ENCODE results near the gene LRRC8E.
A peak's percentile ranks its signal among the peaks of the same experiment; 100 is the strongest.

The LRRC8E gene

DNA sequence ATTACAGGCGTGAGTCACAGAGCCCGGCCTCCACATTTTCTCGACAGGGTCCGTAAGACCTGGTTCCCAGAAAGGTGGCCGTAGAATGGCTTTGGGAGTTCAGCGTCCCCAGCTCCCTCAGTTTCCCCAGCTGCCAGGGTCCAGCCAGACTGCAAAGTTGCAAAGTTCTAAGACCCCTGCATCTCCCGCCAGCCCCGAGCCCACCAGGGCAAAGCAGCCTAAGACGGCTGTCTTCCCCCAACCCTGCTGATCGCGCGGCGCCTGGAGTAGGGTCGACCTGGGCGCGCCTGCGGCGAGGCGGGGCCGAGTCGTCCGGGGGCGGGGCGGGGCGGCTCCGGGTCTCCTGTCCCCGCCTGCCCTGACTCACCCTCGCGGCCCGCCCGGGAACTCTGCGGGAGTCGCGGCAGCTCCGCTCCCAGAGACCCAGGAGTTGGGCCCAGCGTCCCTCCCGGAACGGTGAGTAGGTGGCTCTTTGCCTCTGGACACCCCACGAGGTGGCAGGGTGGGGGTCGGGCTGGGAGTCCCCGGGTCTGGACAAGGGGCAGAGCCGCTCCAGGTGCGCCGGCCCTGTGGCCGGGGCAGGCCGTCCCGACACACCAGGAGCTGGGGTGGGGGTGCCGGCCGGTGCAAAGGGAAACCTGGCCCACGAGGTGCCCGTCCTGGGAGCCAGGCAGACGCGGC lies at the start of gene LRRC8E:
Gene LRRC8E (plus strand): TSS at position 366 of the 681 bp plus-strand sequence. CDS start 7,094 bp downstream, outside the sequence.
- DNase-seq (ENCODE audit: low read depth): peak; percentile 87

DNA sequence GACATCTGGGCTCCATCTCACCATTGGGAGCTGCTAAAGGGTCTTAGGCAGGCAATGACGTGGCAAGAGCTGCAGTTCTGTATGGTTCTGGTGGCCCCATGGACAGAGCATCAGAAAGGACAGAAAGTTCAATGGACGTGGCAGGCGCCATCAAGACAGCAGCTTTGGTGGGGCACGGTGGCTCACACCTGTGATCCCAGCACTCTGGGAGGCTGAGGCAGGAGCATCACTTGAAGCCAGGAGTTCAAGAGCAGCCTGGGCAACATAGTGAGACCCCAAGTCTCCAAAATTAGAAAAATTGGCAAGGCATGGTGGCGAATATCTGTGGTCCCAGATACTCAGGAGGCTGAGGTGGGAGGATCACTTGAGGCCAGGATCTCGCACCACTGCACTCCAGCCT lies 48.8 kb upstream of the LRRC8E start:
- no peak for DNase-seq (ENCODE audit: low read depth)

GRCh38 chr19:7840629-7841028 lies 47.7 kb upstream of the LRRC8E start:
- no peak for DNase-seq (ENCODE audit: low read depth)

GRCh38 chr19:7841751-7842660 lies 46.3 kb upstream of the LRRC8E start:
- no peak for DNase-seq (ENCODE audit: low read depth)

DNA sequence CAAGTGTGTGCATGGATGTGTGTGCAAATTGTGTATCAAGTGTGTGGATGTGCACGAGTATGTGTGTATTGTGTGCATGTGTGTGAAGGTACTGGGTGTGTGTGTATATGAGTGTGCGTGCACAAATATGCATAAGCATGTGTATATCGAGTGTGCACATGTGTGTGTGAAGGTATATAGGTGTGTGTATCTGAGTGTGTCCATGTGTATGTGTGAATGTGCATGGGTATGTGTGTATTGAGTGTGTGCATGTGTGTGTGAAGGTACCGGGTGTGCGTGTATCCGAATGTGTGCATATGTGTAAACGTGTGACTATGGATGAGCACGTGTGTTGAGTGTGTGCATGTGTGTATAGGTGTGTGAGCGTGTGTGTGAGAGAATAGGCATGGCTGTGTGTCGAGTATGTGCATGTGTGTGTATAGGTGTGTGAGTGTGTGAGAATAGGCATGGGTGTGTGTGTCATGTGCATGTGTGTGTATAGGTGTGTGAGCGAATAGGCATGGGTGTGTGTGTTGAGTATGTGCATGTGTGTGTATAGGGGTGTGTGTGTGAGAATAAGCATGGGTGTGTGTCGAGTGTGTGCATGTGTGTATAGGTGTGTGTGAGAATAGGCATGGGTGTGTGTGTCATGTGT lies 45.5 kb upstream of the LRRC8E start:
- DNase-seq (ENCODE audit: low read depth): no peak

DNA sequence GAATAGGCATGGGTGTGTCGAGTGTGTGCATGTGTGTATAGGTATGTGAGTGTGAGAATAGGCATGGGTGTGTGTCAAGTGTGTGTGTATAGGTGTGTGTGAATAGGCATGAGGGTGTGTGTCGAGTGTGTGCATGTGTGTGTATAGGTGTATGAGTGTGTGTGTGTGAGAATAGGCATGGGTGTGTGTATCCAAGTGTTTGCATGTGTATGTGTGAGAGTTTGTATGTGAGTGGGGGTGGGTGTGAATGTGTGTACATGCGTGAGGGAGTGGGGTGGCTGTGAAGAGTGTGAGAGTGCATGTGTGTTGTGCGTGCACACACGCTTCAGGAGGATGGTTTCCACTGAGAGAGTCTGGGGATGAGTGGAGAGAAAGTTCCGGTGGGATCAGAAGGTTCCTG lies 44.8 kb upstream of the LRRC8E start:
- DNase-seq (ENCODE audit: low read depth): no peak

DNA sequence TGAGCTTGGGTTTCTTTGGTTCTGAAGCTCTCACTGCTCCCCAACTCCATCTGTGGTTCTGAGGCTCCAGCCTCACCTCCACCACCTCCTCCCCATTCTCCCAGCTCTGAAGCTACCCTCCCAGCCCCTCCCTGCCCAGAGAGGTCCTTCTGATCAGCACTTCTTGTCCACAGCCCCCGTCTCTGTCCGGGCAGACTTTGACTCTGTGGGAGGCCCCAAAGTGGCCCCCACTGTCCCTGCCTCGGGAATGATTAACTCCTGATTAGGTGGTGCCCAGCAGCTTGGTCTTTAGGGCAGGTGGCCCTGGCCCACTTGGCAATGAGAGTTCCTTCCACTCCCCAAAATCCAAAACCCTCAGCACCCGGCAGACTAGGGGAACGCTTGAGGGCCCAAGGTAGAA lies 43.9 kb upstream of the LRRC8E start:
- DNase-seq (ENCODE audit: low read depth): no peak

DNA sequence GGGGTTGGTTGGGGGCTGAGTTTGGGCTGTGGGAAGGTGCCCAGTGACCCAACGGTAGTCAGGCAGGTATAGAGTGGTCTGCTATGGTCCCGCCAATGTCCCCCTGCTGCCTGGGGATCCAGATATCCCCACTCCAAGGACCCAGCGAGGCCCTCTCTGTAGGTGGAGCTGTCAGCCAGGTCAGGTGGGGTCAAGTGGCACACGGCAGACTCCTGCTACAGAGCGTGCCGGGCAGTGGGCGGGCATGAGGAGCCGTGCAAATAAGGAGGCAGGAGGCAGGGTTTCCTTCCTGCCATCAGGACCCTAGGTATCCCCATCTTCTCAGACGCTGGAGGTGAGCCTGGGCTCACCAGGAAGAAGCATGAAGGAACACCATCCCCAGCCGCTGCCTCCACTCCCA lies 43.4 kb upstream of the LRRC8E start:
- DNase-seq (ENCODE audit: low read depth): no peak

DNA sequence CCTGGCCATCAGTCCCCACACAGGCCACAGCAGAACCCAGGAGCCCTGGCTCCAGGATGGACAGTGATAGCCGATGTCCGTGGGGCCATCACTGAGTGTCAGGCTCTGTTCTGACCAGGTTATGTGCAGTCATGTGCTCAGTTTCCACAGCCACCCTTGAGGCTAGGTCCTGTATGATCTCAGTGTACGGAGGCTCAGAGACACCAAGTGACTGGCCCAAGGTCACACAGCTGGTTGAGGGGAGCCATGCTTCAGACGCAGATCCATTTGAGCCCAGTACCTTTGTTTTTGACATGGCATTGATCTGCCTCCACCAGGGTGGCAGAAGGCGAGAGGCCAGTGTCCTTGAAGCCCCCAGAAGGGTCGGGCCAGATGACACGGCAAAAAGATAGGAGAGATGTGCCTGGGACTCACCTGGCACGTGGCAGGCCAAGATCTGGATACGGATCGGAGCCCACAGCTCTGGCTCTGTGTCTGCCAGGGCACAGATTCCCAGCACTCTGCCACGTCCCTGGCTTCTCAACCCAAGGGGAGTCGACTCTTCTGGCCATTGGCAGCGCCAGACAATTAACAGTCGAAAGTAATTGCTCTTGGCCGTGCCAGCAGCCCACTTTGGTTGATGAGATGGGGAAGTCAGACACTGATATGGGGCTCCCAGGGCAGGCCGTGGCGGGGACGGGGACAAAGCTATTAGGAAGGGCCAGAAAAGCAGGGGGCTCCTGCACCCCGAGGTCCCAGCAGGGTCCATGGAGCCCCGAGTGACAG lies 42.7 kb upstream of the LRRC8E start:
- no peak for DNase-seq (ENCODE audit: low read depth)

DNA sequence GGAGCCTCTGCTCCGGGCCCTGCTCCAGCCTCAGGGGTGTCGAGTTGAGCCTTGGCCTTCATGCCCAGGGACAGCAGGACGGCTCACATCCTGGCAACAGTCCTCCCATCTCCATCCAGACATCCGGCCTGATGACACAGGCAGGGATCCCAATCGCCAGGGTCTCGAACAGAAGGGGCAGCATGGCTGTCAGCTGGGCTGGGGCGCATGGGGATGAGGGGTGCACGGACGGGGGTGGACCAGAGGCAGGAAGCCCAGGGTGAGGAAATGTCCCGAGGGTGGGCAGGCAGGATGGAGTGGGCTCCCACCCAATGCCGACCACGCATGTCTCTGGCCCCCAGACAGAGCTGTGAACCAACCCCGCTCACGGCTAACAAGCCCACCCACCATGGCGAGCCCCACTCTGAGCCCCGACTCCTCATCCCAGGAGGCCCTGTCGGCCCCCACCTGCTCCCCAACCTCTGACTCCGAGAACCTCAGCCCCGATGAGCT lies 42.1 kb upstream of the LRRC8E start:
- DNase-seq (ENCODE audit: low read depth): no peak

DNA sequence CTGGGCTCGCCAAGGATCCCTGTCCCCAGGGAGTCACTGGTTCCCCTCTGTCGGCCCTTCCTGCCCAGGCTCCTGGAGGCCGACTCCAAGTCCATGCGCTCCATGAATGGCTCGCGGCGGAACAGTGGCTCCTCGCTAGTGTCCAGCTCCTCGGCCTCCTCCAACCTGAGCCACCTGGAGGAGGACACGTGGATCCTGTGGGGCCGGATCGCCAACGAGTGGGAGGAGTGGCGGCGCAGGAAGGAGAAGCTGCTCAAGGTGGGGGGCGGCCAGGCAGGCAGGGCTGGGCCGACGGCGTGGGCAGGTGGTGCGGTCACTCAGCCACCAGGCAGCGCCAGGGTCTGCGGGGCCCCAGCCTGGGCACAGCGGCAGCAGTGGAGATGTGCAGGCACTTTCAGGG lies 40.6 kb upstream of the LRRC8E start:
- no peak for DNase-seq (ENCODE audit: low read depth)

- DNase-seq (ENCODE audit: low read depth): no peak
Measured at GRCh38 chr19:7848779-7849457, 39.4 kb upstream of the LRRC8E start.

DNA sequence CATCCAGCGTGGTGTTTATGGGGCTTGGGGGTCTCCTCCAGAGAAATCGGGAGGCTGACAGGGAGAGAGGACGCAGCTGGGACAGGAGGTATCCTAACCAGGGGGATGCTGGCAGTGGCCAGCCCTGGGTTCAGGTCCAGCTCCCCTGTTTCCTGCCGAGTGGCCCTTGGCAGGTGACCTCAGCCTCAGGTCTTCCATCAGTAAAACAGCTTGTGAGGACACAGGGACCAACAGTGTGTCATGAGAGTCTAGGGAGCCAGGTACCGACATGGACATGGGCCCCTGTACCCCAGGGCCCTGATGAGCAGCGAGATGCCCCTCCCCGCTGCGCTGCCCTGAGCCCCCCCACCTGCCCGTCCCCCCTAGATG lies 38.7 kb upstream of the LRRC8E start:
- DNase-seq (ENCODE audit: low read depth): no peak

DNA sequence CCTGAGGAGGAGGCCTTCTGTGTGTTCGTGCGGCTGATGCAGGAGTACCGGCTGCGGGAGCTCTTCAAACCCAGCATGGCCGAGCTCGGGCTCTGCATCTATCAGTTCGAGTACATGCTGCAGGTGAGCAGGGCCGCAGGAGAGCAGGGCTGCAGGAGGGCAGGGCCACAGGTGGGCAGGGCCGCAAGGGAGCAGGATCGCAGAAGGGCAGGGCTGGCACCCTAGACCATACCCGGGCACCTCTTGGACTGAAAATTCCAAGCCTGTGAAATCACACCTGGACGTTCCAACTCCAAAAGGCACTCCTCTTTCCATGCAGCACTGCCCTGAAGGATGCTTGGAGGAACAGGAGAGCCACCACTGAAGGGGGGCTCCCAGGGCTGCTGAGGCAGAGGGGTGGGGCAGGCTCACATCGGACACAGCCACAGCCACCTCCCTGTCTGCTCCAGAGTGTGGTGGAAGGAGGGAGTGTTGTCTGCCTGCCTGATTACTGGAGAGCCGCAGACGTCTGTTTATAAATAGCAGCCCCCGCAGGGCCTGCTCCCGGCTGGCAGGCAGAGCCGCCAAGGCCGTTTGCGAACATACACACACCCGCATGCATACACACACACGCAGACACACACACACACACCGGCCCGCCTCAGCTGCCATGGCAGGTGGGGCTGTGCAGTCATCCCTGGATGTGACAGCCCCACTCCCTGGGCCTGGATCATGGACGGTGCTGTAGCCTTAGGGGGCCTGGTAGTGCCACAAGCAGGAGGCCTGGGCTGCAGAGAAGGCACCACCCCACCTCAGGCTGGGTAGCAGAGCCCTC lies 38.1 kb upstream of the LRRC8E start:
- no peak for DNase-seq (ENCODE audit: low read depth)

GRCh38 chr19:7850945-7851622 lies 37.2 kb upstream of the LRRC8E start:
- no peak for DNase-seq (ENCODE audit: low read depth)

DNA sequence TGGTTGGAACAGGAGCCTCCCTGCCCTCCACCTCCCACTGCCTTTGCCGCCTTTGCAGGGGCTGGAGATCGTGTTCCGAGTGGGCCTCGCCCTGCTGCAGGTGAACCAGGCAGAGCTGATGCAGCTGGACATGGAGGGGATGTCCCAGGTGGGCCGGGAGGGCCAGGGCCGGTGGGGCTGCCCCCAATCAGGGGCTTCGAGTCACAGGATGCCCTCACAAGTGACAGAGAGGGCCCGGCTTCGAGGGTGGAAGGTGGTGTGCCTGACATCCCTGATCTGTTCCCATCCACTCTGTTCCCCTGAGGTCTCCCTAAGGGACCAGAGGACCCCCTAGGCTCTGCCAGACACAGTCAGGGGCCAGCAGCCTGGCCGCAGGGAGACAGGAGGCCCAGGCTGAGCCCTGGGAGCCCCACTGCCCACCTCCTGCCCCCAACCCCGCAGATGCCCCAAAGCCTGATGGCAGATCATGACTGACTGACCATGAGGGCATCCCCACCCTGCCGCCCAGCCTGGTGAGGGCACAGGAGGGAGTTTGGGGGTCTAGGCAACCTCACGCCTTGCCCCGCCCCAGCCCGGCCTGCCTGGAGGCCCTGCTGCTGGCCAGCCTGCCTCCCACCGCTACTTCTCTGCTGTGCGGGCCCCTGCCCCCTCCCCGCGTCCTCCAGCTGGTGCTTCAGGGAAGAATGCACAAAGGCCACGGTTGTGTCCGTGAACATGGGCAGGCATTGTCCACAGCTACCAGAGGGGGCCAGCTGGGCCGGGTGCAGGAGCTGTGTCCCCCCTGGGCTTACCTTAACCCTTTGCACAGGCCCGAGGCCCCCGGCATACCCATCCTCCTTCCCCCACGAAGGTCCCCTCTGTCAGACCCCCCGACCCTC lies 36.4 kb upstream of the LRRC8E start:
- DNase-seq (ENCODE audit: low read depth): no peak

GRCh38 chr19:7852851-7853769 lies 35.2 kb upstream of the LRRC8E start:
- DNase-seq (ENCODE audit: low read depth): peak; percentile 73

GRCh38 chr19:7853770-7854128 lies 34.6 kb upstream of the LRRC8E start:
- DNase-seq (ENCODE audit: low read depth): no peak
